H1 (cell line): ENCODE measurements around the gene SNX12. TPM values are rescaled to one million over a fixed set of nuclear protein-coding genes. Genes with fewer than 3 reads are reported as not detected.

Experiments
- polyA plus RNA-seq, 7 experiments: library from polyadenylated mRNA; depleted of rRNA in 3 of 7; stranded (reverse) in 5 of 7; unstranded in 2 of 7; fragments of >200 nt in 5 of 7; fragments of 200-250 nt in 2 of 7; gene quantifications; 1 replicate in 5 of 7; 2 replicates in 1 of 7; 4 replicates in 1 of 7; pipeline versions ENCODE4 v1.2.1 to v1.2.3, GENCODE V29; 2011 to 2013; ENCODE audit warnings: missing spikeins in 2 of 7, mixed read lengths in 2 of 7
- small RNA-seq: library from polyadenylated mRNA; stranded (forward); fragments of <200 nt; extraction: miRNeasy Mini kit (QIAGEN cat#:217004); gene quantifications from one replicate; pipeline ENCODE3, GENCODE V24; 2013; ENCODE audit not compliant: insufficient read depth
- total RNA-seq: library from RNA; stranded (reverse); fragmentation: NEBNext Ultra II Directional; extraction: Animal tissue kit (Norgen Biotek cat#: 25700); gene quantifications from 2 replicates; pipeline ENCODE4 v1.2.1, GENCODE V29; 2021

The SNX12 gene
- total and polyA plus RNA-seq, 2 of the 8 experiments (the other 6 are each of a cell fraction or from before 2014, with no cell fraction given): 72.1 to 74.2 TPM

Small RNA genes lying within 50 kb of the gene (small RNA-seq; reads per million reads assigned to genes)
- gene CXorf65 (not detected), gene RNU1-56P (not detected)

Other genes with a start within 250 kb of the SNX12 start
- 0.61 and 0.74 TPM in 2 replicates for gene TEX11, start 159.6 kb downstream of the SNX12 start, total RNA-seq
- gene TEX11, start 159.6 kb downstream of the SNX12 start, polyA plus RNA-seq (2011; rRNA removed): 0.05 and 0.11 TPM in 2 replicates
- 218 and 222 TPM in 2 replicates for gene SLC7A3, start 137.2 kb downstream of the SNX12 start, total RNA-seq
- 306 and 471 TPM in 2 replicates for gene SLC7A3, start 137.2 kb downstream of the SNX12 start, polyA plus RNA-seq (2011; rRNA removed)
- gene FOXO4, start 27.5 kb upstream of the SNX12 start, total RNA-seq: 54.8 and 57.4 TPM in 2 replicates
- gene FOXO4, start 27.5 kb upstream of the SNX12 start, polyA plus RNA-seq (2011; rRNA removed): 12.3 and 26.6 TPM in 2 replicates
- not detected in 2 replicates for gene CXorf65, start 38.4 kb upstream of the SNX12 start, total RNA-seq
- not detected in 2 replicates for gene CXorf65, start 38.4 kb upstream of the SNX12 start, polyA plus RNA-seq (2011; rRNA removed)
- not detected in 2 replicates for gene IL2RG, start 43.2 kb upstream of the SNX12 start, total RNA-seq
- gene IL2RG, start 43.2 kb upstream of the SNX12 start, polyA plus RNA-seq (2011; rRNA removed): not detected in 2 replicates
- gene MED12, start 50.3 kb upstream of the SNX12 start, total RNA-seq: 43.5 and 48.9 TPM in 2 replicates
- 19.4 and 28.4 TPM in 2 replicates for gene MED12, start 50.3 kb upstream of the SNX12 start, polyA plus RNA-seq (2011; rRNA removed)
- gene NLGN3, start 76.5 kb upstream of the SNX12 start, total RNA-seq: 14.8 and 15.3 TPM in 2 replicates
- gene NLGN3, start 76.5 kb upstream of the SNX12 start, polyA plus RNA-seq (2011; rRNA removed): 12.0 and 15.0 TPM in 2 replicates
- gene GJB1, start 154.9 kb upstream of the SNX12 start, total RNA-seq: not detected in 2 replicates
- gene GJB1, start 154.9 kb upstream of the SNX12 start, polyA plus RNA-seq (2011; rRNA removed): 0.06 and 0.14 TPM in 2 replicates
- 82.0 and 86.4 TPM in 2 replicates for gene ZMYM3, start 185.8 kb upstream of the SNX12 start, total RNA-seq
- 56.7 and 79.2 TPM in 2 replicates for gene ZMYM3, start 185.8 kb upstream of the SNX12 start, polyA plus RNA-seq (2011; rRNA removed)
- 728 and 778 TPM in 2 replicates for gene NONO, start 215.3 kb upstream of the SNX12 start, total RNA-seq
- 641 and 784 TPM in 2 replicates for gene NONO, start 215.3 kb upstream of the SNX12 start, polyA plus RNA-seq (2011; rRNA removed)
- 5.1 and 5.2 TPM in 2 replicates for gene ITGB1BP2, start 233.4 kb upstream of the SNX12 start, total RNA-seq
- 2.6 and 2.9 TPM in 2 replicates for gene ITGB1BP2, start 233.4 kb upstream of the SNX12 start, polyA plus RNA-seq (2011; rRNA removed)